ENCODE results near the gene SHANK1.

GRCh38 chr19:50710094-50710493 lies 9.5 kb downstream of the SHANK1 start:
- TF ChIP-seq, protein P1, sequence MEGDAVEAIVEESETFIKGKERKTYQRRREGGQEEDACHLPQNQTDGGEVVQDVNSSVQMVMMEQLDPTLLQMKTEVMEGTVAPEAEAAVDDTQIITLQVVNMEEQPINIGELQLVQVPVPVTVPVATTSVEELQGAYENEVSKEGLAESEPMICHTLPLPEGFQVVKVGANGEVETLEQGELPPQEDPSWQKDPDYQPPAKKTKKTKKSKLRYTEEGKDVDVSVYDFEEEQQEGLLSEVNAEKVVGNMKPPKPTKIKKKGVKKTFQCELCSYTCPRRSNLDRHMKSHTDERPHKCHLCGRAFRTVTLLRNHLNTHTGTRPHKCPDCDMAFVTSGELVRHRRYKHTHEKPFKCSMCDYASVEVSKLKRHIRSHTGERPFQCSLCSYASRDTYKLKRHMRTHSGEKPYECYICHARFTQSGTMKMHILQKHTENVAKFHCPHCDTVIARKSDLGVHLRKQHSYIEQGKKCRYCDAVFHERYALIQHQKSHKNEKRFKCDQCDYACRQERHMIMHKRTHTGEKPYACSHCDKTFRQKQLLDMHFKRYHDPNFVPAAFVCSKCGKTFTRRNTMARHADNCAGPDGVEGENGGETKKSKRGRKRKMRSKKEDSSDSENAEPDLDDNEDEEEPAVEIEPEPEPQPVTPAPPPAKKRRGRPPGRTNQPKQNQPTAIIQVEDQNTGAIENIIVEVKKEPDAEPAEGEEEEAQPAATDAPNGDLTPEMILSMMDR (IDR thresholded peaks at IDR 0.05; ENCODE audit: low read depth, low read length, missing input control): no peak
- no peak for TF ChIP-seq REST (IDR thresholded peaks at IDR 0.05)

Data from liver (tissue), 2 donors.